ENCODE measurements around the gene SEZ6.

DNA sequence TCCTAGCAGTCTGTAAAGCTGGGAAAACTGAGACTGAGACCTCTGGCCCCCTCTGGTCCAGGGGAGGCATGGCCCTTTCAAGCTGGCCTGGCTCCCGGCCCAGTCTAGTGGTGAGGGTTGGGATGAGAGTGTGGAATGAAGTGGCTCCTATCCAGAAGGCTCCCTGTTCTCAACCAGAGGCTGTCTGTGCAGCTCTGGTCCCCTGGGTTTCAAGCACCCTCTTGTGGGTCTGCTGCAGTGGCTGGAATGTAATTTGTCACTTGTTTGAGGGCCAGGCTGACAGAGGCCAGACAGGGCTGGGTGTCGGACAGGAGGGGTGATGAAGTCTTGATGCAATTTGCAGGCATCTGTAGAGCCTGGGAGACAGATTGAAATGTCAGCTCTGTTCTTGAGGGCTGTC lies 32.4 kb downstream of the SEZ6 start:
- TF ChIP-seq, protein P1, sequence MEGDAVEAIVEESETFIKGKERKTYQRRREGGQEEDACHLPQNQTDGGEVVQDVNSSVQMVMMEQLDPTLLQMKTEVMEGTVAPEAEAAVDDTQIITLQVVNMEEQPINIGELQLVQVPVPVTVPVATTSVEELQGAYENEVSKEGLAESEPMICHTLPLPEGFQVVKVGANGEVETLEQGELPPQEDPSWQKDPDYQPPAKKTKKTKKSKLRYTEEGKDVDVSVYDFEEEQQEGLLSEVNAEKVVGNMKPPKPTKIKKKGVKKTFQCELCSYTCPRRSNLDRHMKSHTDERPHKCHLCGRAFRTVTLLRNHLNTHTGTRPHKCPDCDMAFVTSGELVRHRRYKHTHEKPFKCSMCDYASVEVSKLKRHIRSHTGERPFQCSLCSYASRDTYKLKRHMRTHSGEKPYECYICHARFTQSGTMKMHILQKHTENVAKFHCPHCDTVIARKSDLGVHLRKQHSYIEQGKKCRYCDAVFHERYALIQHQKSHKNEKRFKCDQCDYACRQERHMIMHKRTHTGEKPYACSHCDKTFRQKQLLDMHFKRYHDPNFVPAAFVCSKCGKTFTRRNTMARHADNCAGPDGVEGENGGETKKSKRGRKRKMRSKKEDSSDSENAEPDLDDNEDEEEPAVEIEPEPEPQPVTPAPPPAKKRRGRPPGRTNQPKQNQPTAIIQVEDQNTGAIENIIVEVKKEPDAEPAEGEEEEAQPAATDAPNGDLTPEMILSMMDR (IDR thresholded peaks at IDR 0.05): no peak
- no peak for TF ChIP-seq POLR2A (IDR thresholded peaks at IDR 0.05)
